Central memory CD8-positive, alpha-beta T cell (primary cell): ENCODE data around the gene TYSND1.
A peak's percentile ranks its signal among the peaks of the same experiment; 100 is the strongest.
"Not testable (repeated sequence)": the region's sequence is repeated elsewhere in the genome, so short reads cannot be mapped to it uniquely, and the experiment has no call there.

ENCODE experiments used
- ATAC-seq: fragments of 150-1000 bp; cut with Tn5 transposase; replicated peaks from 2 replicates; pipeline ENCODE4 v1.10.0; 2022; ENCODE audit warnings: mild to moderate bottlenecking, moderate FRiP score, moderate number of reproducible peaks; ENCODE audit not compliant: poor library complexity, severe bottlenecking; ENCODE audit errors: extremely low read depth
- DNase-seq, 2 donors: peaks; one replicate each; pipeline ENCODE4 v3.0.0; 2021; ENCODE audit warnings: low spot score in 2 of 2
- H3K27ac Mint-ChIP-seq: one replicate; pipeline ENCODE4 v1.8.0; 2022; ENCODE audit warnings: low read depth, mild to moderate bottlenecking, moderate library complexity, mixed read lengths
- H3K27me3 Mint-ChIP-seq: one replicate; pipeline ENCODE4 v1.8.0; 2022; ENCODE audit warnings: mixed read lengths
- H3K36me3 Mint-ChIP-seq: one replicate; pipeline ENCODE4 v1.8.0; 2022; ENCODE audit warnings: mild to moderate bottlenecking, moderate library complexity, mixed read lengths; ENCODE audit not compliant: insufficient read depth
- H3K4me1 Mint-ChIP-seq: one replicate; pipeline ENCODE4 v1.8.0; 2022; ENCODE audit warnings: mixed read lengths
- H3K4me3 Mint-ChIP-seq: one replicate; pipeline ENCODE4 v1.8.0; 2022; ENCODE audit warnings: mild to moderate bottlenecking, moderate library complexity, mixed read lengths
- H3K9me3 Mint-ChIP-seq: one replicate; pipeline ENCODE4 v1.8.0; 2022; ENCODE audit warnings: mixed read lengths

The TYSND1 gene

GRCh38 chr10:70111496-70111895 is 35.0 kb downstream of the TYSND1 start:
- H3K4me3 Mint-ChIP-seq, result no peak overlapping the region
- DNase-seq (no peak), ATAC-seq (no peak)
- no peak overlapping the region for H3K27ac Mint-ChIP-seq
- peaks cover 5% of the 10 kb centered on the region for H3K4me1 Mint-ChIP-seq
- no peaks in the 10 kb centered on the region for H3K27me3 Mint-ChIP-seq
- peaks cover 19% of the 10 kb centered on the region for H3K36me3 Mint-ChIP-seq
- no peaks in the 10 kb centered on the region for H3K9me3 Mint-ChIP-seq

GRCh38 chr10:70109064-70109729 is 37.3 kb downstream of the TYSND1 start:
- Mint-ChIP-seq H3K9me3 (no peaks in the 10 kb centered on the region), H3K27me3 (no peaks in the 10 kb centered on the region), H3K36me3 (peaks cover 19% of the 10 kb centered on the region), H3K4me3 (no peak overlapping the region), H3K4me1 (peaks cover 10% of the 10 kb centered on the region), H3K27ac (peak overlapping the region; percentile 53)
- ATAC-seq (no peak), DNase-seq (no peak)

GRCh38 chr10:70106958-70107791 is 39.3 kb downstream of the TYSND1 start:
- ATAC-seq (no peak), DNase-seq (no peak)
- Mint-ChIP-seq H3K9me3 (no peaks in the 10 kb centered on the region), H3K27me3 (no peaks in the 10 kb centered on the region), H3K4me3 (no peak overlapping the region), H3K4me1 (peaks cover 10% of the 10 kb centered on the region), H3K36me3 (peaks cover 25% of the 10 kb centered on the region), H3K27ac (peak overlapping the region; percentile 65)

- peaks cover 27% of the 10 kb centered on the region for H3K36me3 Mint-ChIP-seq
- no peaks in the 10 kb centered on the region for H3K27me3 Mint-ChIP-seq
- no peak overlapping the region for H3K4me3 Mint-ChIP-seq
- ATAC-seq (no peak), DNase-seq (no peak)
- peaks cover 15% of the 10 kb centered on the region for H3K4me1 Mint-ChIP-seq
- no peak overlapping the region for H3K27ac Mint-ChIP-seq
- H3K9me3 Mint-ChIP-seq, result no peaks in the 10 kb centered on the region
Measured at GRCh38 chr10:70101668-70102067, 44.8 kb downstream of the TYSND1 start.

- not testable (repeated sequence) for DNase-seq, H3K4me3 Mint-ChIP-seq, H3K9me3 Mint-ChIP-seq, H3K27ac Mint-ChIP-seq, ATAC-seq, H3K27me3 Mint-ChIP-seq
- Mint-ChIP-seq H3K36me3 (peaks cover 28% of the 10 kb centered on the region), H3K4me1 (peaks cover 21% of the 10 kb centered on the region)
Measured at GRCh38 chr10:70101068-70101562, 45.4 kb downstream of the TYSND1 start.

GRCh38 chr10:70098271-70098670 is 48.2 kb downstream of the TYSND1 start:
- DNase-seq (no peak), ATAC-seq (no peak)
- H3K27me3 Mint-ChIP-seq, result no peaks in the 10 kb centered on the region
- peaks cover 30% of the 10 kb centered on the region for H3K36me3 Mint-ChIP-seq
- no peak overlapping the region for H3K27ac Mint-ChIP-seq
- H3K4me3 Mint-ChIP-seq, result no peak overlapping the region
- H3K4me1 Mint-ChIP-seq, result peaks cover 35% of the 10 kb centered on the region
- H3K9me3 Mint-ChIP-seq, result no peaks in the 10 kb centered on the region

GRCh38 chr10:70097459-70097858 is 49.0 kb downstream of the TYSND1 start:
- no peaks in the 10 kb centered on the region for H3K9me3 Mint-ChIP-seq
- peaks cover 29% of the 10 kb centered on the region for H3K36me3 Mint-ChIP-seq
- no peak overlapping the region for H3K4me3 Mint-ChIP-seq
- H3K27ac Mint-ChIP-seq, result no peak overlapping the region
- DNase-seq (no peak), ATAC-seq (no peak)
- H3K4me1 Mint-ChIP-seq, result peaks cover 39% of the 10 kb centered on the region
- H3K27me3 Mint-ChIP-seq, result no peaks in the 10 kb centered on the region

- no peak overlapping the region for H3K27ac Mint-ChIP-seq
- no peaks in the 10 kb centered on the region for H3K27me3 Mint-ChIP-seq
- DNase-seq (no peak), ATAC-seq (no peak)
- no peak overlapping the region for H3K4me3 Mint-ChIP-seq
- H3K36me3 Mint-ChIP-seq, result peaks cover 33% of the 10 kb centered on the region
- peaks cover 45% of the 10 kb centered on the region for H3K4me1 Mint-ChIP-seq
- no peaks in the 10 kb centered on the region for H3K9me3 Mint-ChIP-seq
Measured at GRCh38 chr10:70096705-70097420, 49.6 kb downstream of the TYSND1 start.

- Mint-ChIP-seq H3K9me3 (no peaks in the 10 kb centered on the region), H3K27ac (no peak overlapping the region), H3K4me1 (peaks cover 50% of the 10 kb centered on the region), H3K36me3 (peaks cover 30% of the 10 kb centered on the region), H3K27me3 (no peaks in the 10 kb centered on the region), H3K4me3 (no peak overlapping the region)
- no peak for DNase-seq
- ATAC-seq, result no peak
Measured at GRCh38 chr10:70096016-70096704, 50.3 kb downstream of the TYSND1 start.

- no peak overlapping the region for H3K27ac Mint-ChIP-seq
- peaks cover 22% of the 10 kb centered on the region for H3K36me3 Mint-ChIP-seq
- DNase-seq (no peak), ATAC-seq (no peak)
- no peaks in the 10 kb centered on the region for H3K9me3 Mint-ChIP-seq
- H3K4me3 Mint-ChIP-seq, result peak overlapping the region; percentile 43
- H3K4me1 Mint-ChIP-seq, result peaks cover 50% of the 10 kb centered on the region
- H3K27me3 Mint-ChIP-seq, result no peaks in the 10 kb centered on the region
Measured at GRCh38 chr10:70094250-70094649, 52.2 kb downstream of the TYSND1 start.

GRCh38 chr10:70093335-70093944 is 53.1 kb downstream of the TYSND1 start:
- H3K36me3 Mint-ChIP-seq, result peaks cover 19% of the 10 kb centered on the region
- peak overlapping the region; percentile 9 for H3K27ac Mint-ChIP-seq
- DNase-seq (peak in 1 of 2 donors; percentile 23), ATAC-seq (peak; percentile 71)
- H3K4me3 Mint-ChIP-seq, result peak overlapping the region; percentile 92
- H3K4me1 Mint-ChIP-seq, result peaks cover 50% of the 10 kb centered on the region
- no peaks in the 10 kb centered on the region for H3K27me3 Mint-ChIP-seq
- no peaks in the 10 kb centered on the region for H3K9me3 Mint-ChIP-seq

- Mint-ChIP-seq H3K36me3 (peaks cover 16% of the 10 kb centered on the region), H3K9me3 (no peaks in the 10 kb centered on the region), H3K4me3 (peak overlapping the region; percentile 92), H3K27me3 (no peaks in the 10 kb centered on the region), H3K4me1 (peaks cover 47% of the 10 kb centered on the region), H3K27ac (peak overlapping the region; percentile 99)
- peak; percentile 52 for ATAC-seq
- DNase-seq, result no peak
Measured at GRCh38 chr10:70092389-70092718, 54.1 kb downstream of the TYSND1 start.
